H1 (cell line): Measurements from ENCODE around the gene LPAR2. TPM values are rescaled to one million over a fixed set of nuclear protein-coding genes. Genes with fewer than 3 reads are reported as not detected.
"Not testable (repeated sequence)": the region's sequence is repeated elsewhere in the genome, so short reads cannot be mapped to it uniquely, and the experiment has no call there.

Source experiments
- CTCF ChIA-PET: fragments of 300-600 bp; sonication (Branson Sonifier 250); formaldehyde crosslinking; loops from one replicate; lab custom pipeline; 2021; ENCODE audit not compliant: partially characterized antibody; lab: Charles Lee
- POLR2A ChIA-PET: fragments of 300-600 bp; sonication (Branson Sonifier 250); formaldehyde crosslinking; loops from one replicate; lab custom pipeline; 2021; ENCODE audit warnings: inconsistent platforms; ENCODE audit not compliant: partially characterized antibody; lab: Charles Lee
- DNase-seq, 2 experiments: peaks; one replicate each; pipeline versions ENCODE4 v3.0.0 to v3.0.0-alpha.2; 2010 to 2022; ENCODE audit warnings: low spot score in 2 of 2, low read depth in 1 of 2, mixed read lengths in 1 of 2
- FAIRE-seq: peaks from 2 replicates; lab custom pipeline; 2011; peaks lifted over from hg19 to GRCh38; lab: Jason Lieb, UNC
- H2AFZ ChIP-seq: 2 replicates; pipeline ENCODE4 v1.8.1; 2012; ENCODE audit warnings: low read length, inconsistent platforms
- H2AK5ac ChIP-seq: 2 replicates; pipeline ENCODE4 v1.6.1; 2013; ENCODE audit warnings: low read depth, low read length
- H2BK120ac ChIP-seq: replicated peaks from 2 replicates; pipeline ENCODE3; 2013; ENCODE audit warnings: low read depth, low read length, inconsistent platforms
- H2BK12ac ChIP-seq: 2 replicates; pipeline ENCODE4 v1.6.1; 2013; ENCODE audit warnings: low read depth, low read length
- H2BK15ac ChIP-seq: 2 replicates; pipeline ENCODE4 v1.6.1; 2013; ENCODE audit warnings: low read length
- H2BK20ac ChIP-seq: 2 replicates; pipeline ENCODE4 v1.6.1; 2013; ENCODE audit warnings: low read length
- H2BK5ac ChIP-seq: 2 replicates; pipeline ENCODE4 v1.6.1; 2013; ENCODE audit warnings: low read depth, low read length
- H3K14ac ChIP-seq: 2 replicates; pipeline ENCODE4 v1.6.1; 2013; ENCODE audit warnings: inconsistent platforms; ENCODE audit not compliant: insufficient read length
- H3K18ac ChIP-seq: 2 replicates; pipeline ENCODE4 v1.6.1; 2013; ENCODE audit warnings: low read length; ENCODE audit errors: extremely low read depth
- H3K23ac ChIP-seq: 2 replicates; pipeline ENCODE4 v1.6.1; 2013; ENCODE audit warnings: inconsistent platforms; ENCODE audit not compliant: insufficient read length
- H3K23me2 ChIP-seq: 2 replicates; pipeline ENCODE4 v1.6.1; 2013; ENCODE audit warnings: low read depth, low read length
- H3K27ac ChIP-seq: 2 replicates; pipeline ENCODE4 v1.6.1; 2011; ENCODE audit warnings: low read depth, low read length, inconsistent platforms
- H3K27me3 ChIP-seq, 4 experiments: replicated peaks in 1 of 4; 1 replicate in 1 of 4; 2 replicates in 3 of 4; pipeline versions ENCODE4 v1.6.1 to v1.8.1; 2011 to 2013; ENCODE audit warnings: low read length in 3 of 4, mild to moderate bottlenecking in 3 of 4, inconsistent platforms in 2 of 4, mixed read lengths in 2 of 4, moderate library complexity in 1 of 4; ENCODE audit not compliant: control insufficient read depth in 3 of 4, insufficient read depth in 3 of 4; ENCODE audit errors: extremely low read depth in 1 of 4
- H3K36me3 ChIP-seq, 4 experiments: 2 replicates each; pipeline versions ENCODE4 v1.6.1 to v1.8.1; 2011 to 2013; ENCODE audit warnings: mild to moderate bottlenecking in 4 of 4, low read length in 3 of 4, moderate library complexity in 2 of 4, control low read depth in 1 of 4, inconsistent platforms in 1 of 4; ENCODE audit not compliant: insufficient read depth in 4 of 4, control insufficient read depth in 2 of 4
- H3K4ac ChIP-seq: replicated peaks from 2 replicates; pipeline ENCODE3; 2013; ENCODE audit warnings: low read length, low read depth, mixed read lengths, inconsistent platforms; ENCODE audit not compliant: insufficient read length
- H3K4me1 ChIP-seq, 4 experiments: replicated peaks in 1 of 4; 1 replicate in 1 of 4; 2 replicates in 3 of 4; pipeline versions ENCODE4 v1.6.1 to v1.8.1; 2011 to 2013; ENCODE audit warnings: low read length in 3 of 4, inconsistent platforms in 2 of 4, mixed read lengths in 1 of 4; ENCODE audit not compliant: insufficient read depth in 4 of 4, control insufficient read depth in 3 of 4
- H3K4me2 ChIP-seq, 2 experiments: 2 replicates each; pipeline versions ENCODE4 v1.6.1 to v1.8.1; 2011 to 2013; ENCODE audit warnings: low read depth in 2 of 2, low read length in 2 of 2, control low read depth in 1 of 2, inconsistent platforms in 1 of 2, mild to moderate bottlenecking in 1 of 2; ENCODE audit not compliant: insufficient read depth in 1 of 2
- H3K4me3 ChIP-seq, 4 experiments: fragments of 200-600, 300-600 bp in 1 of 4; sonication (generic), shearing (Covaris generic), sonication (Bioruptor Twin) in 1 of 4; 2 replicates each; pipeline versions ENCODE4 v1.5.1 to v1.8.1; 2011 to 2016; ENCODE audit warnings: low read length in 4 of 4, low read depth in 3 of 4, control low read depth in 2 of 4, inconsistent platforms in 2 of 4, mild to moderate bottlenecking in 2 of 4, mixed read lengths in 1 of 4, moderate library complexity in 1 of 4; ENCODE audit not compliant: insufficient read depth in 2 of 4; ENCODE audit errors: extremely low read depth in 1 of 4
- H3K56ac ChIP-seq: replicated peaks from 2 replicates; pipeline ENCODE3; 2013; ENCODE audit warnings: low read depth, mild to moderate bottlenecking, mixed read lengths, low read length, inconsistent platforms; ENCODE audit not compliant: insufficient read length
- H3K79me1 ChIP-seq: 2 replicates; pipeline ENCODE4 v1.6.1; 2013; ENCODE audit warnings: low read depth, low read length, control low read depth
- H3K79me2 ChIP-seq, 2 experiments: 2 replicates each; pipeline versions ENCODE4 v1.6.1 to v1.8.1; 2012 to 2013; ENCODE audit warnings: low read length in 2 of 2, mild to moderate bottlenecking in 2 of 2, inconsistent platforms in 1 of 2; ENCODE audit not compliant: insufficient read depth in 2 of 2, control insufficient read depth in 1 of 2
- H3K9ac ChIP-seq, 4 experiments: replicated peaks in 1 of 4; 1 replicate in 1 of 4; 2 replicates in 3 of 4; pipeline versions ENCODE4 v1.6.1 to v1.8.1; 2011 to 2013; ENCODE audit warnings: low read depth in 3 of 4, low read length in 3 of 4, control low read depth in 2 of 4, mild to moderate bottlenecking in 2 of 4, moderate library complexity in 2 of 4, inconsistent platforms in 1 of 4; ENCODE audit errors: extremely low read depth in 1 of 4
- H3K9me3 ChIP-seq, 2 experiments: 2 replicates each; pipeline versions ENCODE4 v1.6.1 to v1.8.1; 2012 to 2013; ENCODE audit warnings: mild to moderate bottlenecking in 2 of 2, moderate library complexity in 2 of 2, control low read depth in 1 of 2, inconsistent platforms in 1 of 2, low read depth in 1 of 2, low read length in 1 of 2, mixed read lengths in 1 of 2; ENCODE audit not compliant: insufficient read depth in 2 of 2
- H4K20me1 ChIP-seq, 2 experiments: replicated peaks in 1 of 2; 2 replicates each; pipeline versions ENCODE3 to v1.8.1; 2011 to 2013; ENCODE audit warnings: inconsistent platforms in 2 of 2, low read length in 2 of 2, mild to moderate bottlenecking in 1 of 2; ENCODE audit not compliant: insufficient read depth in 2 of 2, control insufficient read depth in 1 of 2
- H4K5ac ChIP-seq: 2 replicates; pipeline ENCODE4 v1.6.1; 2013; ENCODE audit warnings: low read length, low read depth, mixed read lengths, inconsistent platforms; ENCODE audit not compliant: insufficient read length
- H4K8ac ChIP-seq: 2 replicates; pipeline ENCODE4 v1.8.0; 2013; ENCODE audit warnings: mild to moderate bottlenecking, moderate library complexity, low read length, inconsistent platforms; ENCODE audit not compliant: insufficient read depth; ENCODE audit errors: extremely low read depth
- H4K91ac ChIP-seq: replicated peaks from 2 replicates; pipeline ENCODE3; 2013; ENCODE audit warnings: low read length, mixed read lengths, inconsistent platforms; ENCODE audit not compliant: insufficient read length
- WGBS, 2 experiments: shearing (Covaris generic) in 1 of 2; methylation state at CpG; one replicate each; pipeline versions ENCODE4 v1.1.6 to v1.1.7; 2013 to 2015; ENCODE audit warnings: low lambda C conversion rate in 2 of 2, mixed read lengths in 2 of 2, inconsistent platforms in 1 of 2, low coverage in 1 of 2, missing lambda C conversion rate in 1 of 2; ENCODE audit not compliant: insufficient replicate concordance in 2 of 2, insufficient coverage in 1 of 2, insufficient read length in 1 of 2; ENCODE audit errors: extremely low coverage in 1 of 2, missing lambda C conversion rate in 1 of 2; 5-methylcytosine and 5-hydroxymethylcytosine counted together
- polyA plus RNA-seq, 7 experiments: library from polyadenylated mRNA; depleted of rRNA in 3 of 7; stranded (reverse) in 5 of 7; unstranded in 2 of 7; fragments of >200 nt in 5 of 7; fragments of 200-250 nt in 2 of 7; gene quantifications; 1 replicate in 5 of 7; 2 replicates in 1 of 7; 4 replicates in 1 of 7; pipeline versions ENCODE4 v1.2.1 to v1.2.3, GENCODE V29; 2011 to 2013; ENCODE audit warnings: missing spikeins in 2 of 7, mixed read lengths in 2 of 7
- total RNA-seq: library from RNA; stranded (reverse); fragmentation: NEBNext Ultra II Directional; extraction: Animal tissue kit (Norgen Biotek cat#: 25700); gene quantifications from 2 replicates; pipeline ENCODE4 v1.2.1, GENCODE V29; 2021

The LPAR2 gene
- total and polyA plus RNA-seq, 2 of the 8 experiments (the other 6 are each of a cell fraction or from before 2014, with no cell fraction given), result 47.6 to 70.2 TPM

GRCh38 chr19:19665420-19665948 is 37.5 kb upstream of the LPAR2 start:
- H3K56ac ChIP-seq, H3K18ac ChIP-seq, H3K4ac ChIP-seq, H3K27me3 ChIP-seq, H4K91ac ChIP-seq, DNase-seq, H3K4me3 ChIP-seq, H2AFZ ChIP-seq, H4K5ac ChIP-seq, H3K9ac ChIP-seq, H4K8ac ChIP-seq, H3K23ac ChIP-seq, H2AK5ac ChIP-seq, H2BK5ac ChIP-seq, H2BK15ac ChIP-seq, H2BK20ac ChIP-seq, FAIRE-seq, H3K27ac ChIP-seq, POLR2A ChIA-PET, H3K23me2 ChIP-seq, H2BK12ac ChIP-seq, H3K14ac ChIP-seq, H3K4me2 ChIP-seq, H3K36me3 ChIP-seq, H3K9me3 ChIP-seq, H2BK120ac ChIP-seq: not testable (repeated sequence)
- peaks cover 12% of the 10 kb centered on the region for H3K79me1 ChIP-seq
- H4K20me1 ChIP-seq, result peaks cover 2 to 21% of the 10 kb centered on the region in 2 experiments
- peaks cover 21 to 39% of the 10 kb centered on the region in 2 experiments for H3K79me2 ChIP-seq
- peaks cover 5 to 13% (median 9%) of the 10 kb centered on the region in 4 experiments for H3K4me1 ChIP-seq
- CTCF ChIA-PET, result interaction anchor here (0.6 kb wide), 1 partner anchor 33 kb away, joined by 3 read pairs; no protein-coding TSS in a partner anchor
- WGBS, 2 experiments, result 96% methylated on average over 21 of the region's 22 CpGs; no CpG with 5 or more reads in 1 of the 2 experiments
